Suprapubic skin (tissue), 4 donors: ENCODE data around the gene TOM1L2.

Experiments used
- EP300 ChIP-seq: sonication (generic); formaldehyde crosslinking; IDR thresholded peaks from one replicate; pipeline ENCODE4 v1.6.1; 2017; ENCODE audit warnings: antibody characterized with exemption
- POLR2A ChIP-seq, 2 donors: fragments of 450-650 bp; IDR thresholded peaks; one replicate each; pipeline ENCODE4 v1.6.1; 2017; ENCODE audit warnings: antibody characterized with exemption in 2 of 2, mild to moderate bottlenecking in 2 of 2, moderate library complexity in 2 of 2
- POLR2AphosphoS5 ChIP-seq, 3 donors: sonication (generic); formaldehyde crosslinking; IDR thresholded peaks; one replicate each; pipeline ENCODE4 v1.6.1; 2017; ENCODE audit warnings: antibody characterized with exemption in 3 of 3
- TF ChIP-seq, protein P1 (sequence below), 2 donors: fragments of 200-600 bp in 1 of 2; fragments of 450-650 bp in 1 of 2; sonication (generic) in 1 of 2; IDR thresholded peaks; one replicate each; pipeline ENCODE4 v1.5.1; 2016 to 2019; ENCODE audit warnings: antibody characterized with exemption in 2 of 2, mild to moderate bottlenecking in 1 of 2, moderate library complexity in 1 of 2

- TF ChIP-seq, protein P1, sequence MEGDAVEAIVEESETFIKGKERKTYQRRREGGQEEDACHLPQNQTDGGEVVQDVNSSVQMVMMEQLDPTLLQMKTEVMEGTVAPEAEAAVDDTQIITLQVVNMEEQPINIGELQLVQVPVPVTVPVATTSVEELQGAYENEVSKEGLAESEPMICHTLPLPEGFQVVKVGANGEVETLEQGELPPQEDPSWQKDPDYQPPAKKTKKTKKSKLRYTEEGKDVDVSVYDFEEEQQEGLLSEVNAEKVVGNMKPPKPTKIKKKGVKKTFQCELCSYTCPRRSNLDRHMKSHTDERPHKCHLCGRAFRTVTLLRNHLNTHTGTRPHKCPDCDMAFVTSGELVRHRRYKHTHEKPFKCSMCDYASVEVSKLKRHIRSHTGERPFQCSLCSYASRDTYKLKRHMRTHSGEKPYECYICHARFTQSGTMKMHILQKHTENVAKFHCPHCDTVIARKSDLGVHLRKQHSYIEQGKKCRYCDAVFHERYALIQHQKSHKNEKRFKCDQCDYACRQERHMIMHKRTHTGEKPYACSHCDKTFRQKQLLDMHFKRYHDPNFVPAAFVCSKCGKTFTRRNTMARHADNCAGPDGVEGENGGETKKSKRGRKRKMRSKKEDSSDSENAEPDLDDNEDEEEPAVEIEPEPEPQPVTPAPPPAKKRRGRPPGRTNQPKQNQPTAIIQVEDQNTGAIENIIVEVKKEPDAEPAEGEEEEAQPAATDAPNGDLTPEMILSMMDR (IDR thresholded peaks at IDR 0.05), result no peak
- no peak for TF ChIP-seq POLR2AphosphoS5 (IDR thresholded peaks at IDR 0.05)
- no peak for TF ChIP-seq POLR2A (IDR thresholded peaks at IDR 0.05)
- no peak for TF ChIP-seq EP300
These were observed 120.8 kb downstream of the TOM1L2 start for GRCh38 chr17:17851103-17852002.
